Measurements from ENCODE around the gene EXOC6B.
"Not testable (repeated sequence)": the region's sequence is repeated elsewhere in the genome, so short reads cannot be mapped to it uniquely, and the experiment has no call there.

The EXOC6B gene

GRCh38 chr2:72425996-72426395 is 399.8 kb downstream of the EXOC6B start:
- no peak for DNase-seq

- no peak for DNase-seq
Observed at GRCh38 chr2:72423756-72424155, 402.1 kb downstream of the EXOC6B start.

GRCh38 chr2:72421771-72422379 is 404.0 kb downstream of the EXOC6B start:
- DNase-seq = not testable (repeated sequence)

- no peak for DNase-seq
Observed at GRCh38 chr2:72415781-72416475, 409.9 kb downstream of the EXOC6B start.

GRCh38 chr2:72415241-72415661 is 410.6 kb downstream of the EXOC6B start:
- DNase-seq = no peak

GRCh38 chr2:72414137-72414760 is 411.6 kb downstream of the EXOC6B start:
- DNase-seq = no peak

GRCh38 chr2:72413716-72414115 is 412.1 kb downstream of the EXOC6B start:
- no peak for DNase-seq

- no peak for DNase-seq
Observed at GRCh38 chr2:72412214-72412613, 413.6 kb downstream of the EXOC6B start.

- DNase-seq = no peak
Observed at GRCh38 chr2:72399879-72400278, 426.0 kb downstream of the EXOC6B start.

- no peak for DNase-seq
Observed at GRCh38 chr2:72395096-72395495, 430.7 kb downstream of the EXOC6B start.

GRCh38 chr2:72394541-72395070 is 431.2 kb downstream of the EXOC6B start:
- DNase-seq = no peak

- no peak for DNase-seq
Observed at GRCh38 chr2:72389447-72389846, 436.4 kb downstream of the EXOC6B start.

- DNase-seq = no peak
Observed at GRCh38 chr2:72388263-72388662, 437.6 kb downstream of the EXOC6B start.

- DNase-seq = no peak
Observed at GRCh38 chr2:72386288-72386687, 439.5 kb downstream of the EXOC6B start.

GRCh38 chr2:72378753-72379348 is 447.0 kb downstream of the EXOC6B start:
- no peak for DNase-seq

GRCh38 chr2:72367530-72368225 is 458.2 kb downstream of the EXOC6B start:
- DNase-seq = no peak

- no peak for DNase-seq
Observed at GRCh38 chr2:72363406-72363805, 462.4 kb downstream of the EXOC6B start.

- no peak for DNase-seq
Observed at GRCh38 chr2:72362733-72363132, 463.1 kb downstream of the EXOC6B start.

GRCh38 chr2:72361521-72361920 is 464.3 kb downstream of the EXOC6B start:
- no peak for DNase-seq

GRCh38 chr2:72361042-72361441 is 464.8 kb downstream of the EXOC6B start:
- no peak for DNase-seq

- no peak for DNase-seq
Observed at GRCh38 chr2:72350852-72351251, 475.0 kb downstream of the EXOC6B start.

GRCh38 chr2:72349016-72349415 is 476.8 kb downstream of the EXOC6B start:
- DNase-seq = no peak

- DNase-seq = no peak
Observed at GRCh38 chr2:72347081-72347480, 478.8 kb downstream of the EXOC6B start.
